GM23338 (cell line): ENCODE measurements around the gene ZMYND12. TPM values are rescaled to one million over a fixed set of nuclear protein-coding genes. Genes with fewer than 3 reads are reported as not detected.

ENCODE experiments used
- ATAC-seq: fragments of 200-7000 bp; cut with Tn5 transposase; 3 replicates; pipeline ENCODE4 v1.9.1; 2020
- DNase-seq: peaks from one replicate; pipeline ENCODE4 v3.0.0-alpha.2; 2015; ENCODE audit warnings: low spot score
- H2AFZ ChIP-seq: fragments of 200-600 bp; sonication (generic); 2 replicates; pipeline ENCODE4 v1.8.0; 2016; ENCODE audit warnings: antibody characterized with exemption, mild to moderate bottlenecking, moderate library complexity
- H3F3A ChIP-seq: fragments of 200-600 bp; sonication (generic); replicated peaks from 2 replicates; pipeline ENCODE4 v1.8.0; 2017; ENCODE audit warnings: antibody characterized with exemption, mixed run types, low read depth
- H3K27ac ChIP-seq: fragments of 200-600 bp; sonication (generic); 2 replicates; pipeline ENCODE4 v1.6.1; 2016; ENCODE audit warnings: low read depth
- H3K27me3 ChIP-seq: fragments of 200-600 bp; sonication (generic); 2 replicates; pipeline ENCODE4 v1.8.0; 2016; ENCODE audit warnings: mild to moderate bottlenecking, mixed run types, moderate library complexity; ENCODE audit not compliant: insufficient read depth
- H3K36me3 ChIP-seq: fragments of 200-600 bp; sonication (generic); 2 replicates; pipeline ENCODE4 v1.8.0; 2016; ENCODE audit warnings: mild to moderate bottlenecking; ENCODE audit not compliant: insufficient read depth
- H3K4me1 ChIP-seq: fragments of 200-600 bp; sonication (generic); 2 replicates; pipeline ENCODE4 v1.8.0; 2016; ENCODE audit warnings: mild to moderate bottlenecking, moderate library complexity; ENCODE audit not compliant: insufficient read depth
- H3K4me2 ChIP-seq: fragments of 200-600 bp; sonication (generic); 2 replicates; pipeline ENCODE4 v1.7.1; 2017; ENCODE audit warnings: mixed run types
- H3K4me3 ChIP-seq: fragments of 200-600 bp; sonication (generic); 2 replicates; pipeline ENCODE4 v1.6.1; 2016; ENCODE audit warnings: mixed run types
- H3K79me2 ChIP-seq: fragments of 200-600 bp; sonication (generic); replicated peaks from 2 replicates; pipeline ENCODE4 v1.8.0; 2017; ENCODE audit warnings: mild to moderate bottlenecking; ENCODE audit not compliant: insufficient read depth
- H3K9me2 ChIP-seq: fragments of 200-600 bp; sonication (generic); 2 replicates; pipeline ENCODE4 v1.8.0; 2017; ENCODE audit not compliant: insufficient read depth
- H4K20me1 ChIP-seq: fragments of 200-600 bp; sonication (generic); replicated peaks from 2 replicates; pipeline ENCODE4 v1.8.0; 2017; ENCODE audit warnings: mild to moderate bottlenecking; ENCODE audit not compliant: insufficient read depth
- H3K27ac Mint-ChIP-seq: 2 replicates; pipeline ENCODE4 v1.8.0; 2020; ENCODE audit warnings: inconsistent platforms, mild to moderate bottlenecking, moderate library complexity, mixed read lengths
- H3K27me3 Mint-ChIP-seq: 3 replicates; pipeline ENCODE4 v1.8.0; 2022; ENCODE audit warnings: low read depth, mild to moderate bottlenecking, moderate library complexity, mixed read lengths, inconsistent platforms; ENCODE audit not compliant: insufficient read depth, poor library complexity
- H3K36me3 Mint-ChIP-seq: 3 replicates; pipeline ENCODE4 v1.8.0; 2021; ENCODE audit warnings: low read depth, mild to moderate bottlenecking, inconsistent platforms, moderate library complexity, mixed read lengths
- H3K4me1 Mint-ChIP-seq: 3 replicates; pipeline ENCODE4 v1.8.0; 2020; ENCODE audit warnings: mild to moderate bottlenecking, inconsistent platforms, mixed read lengths
- H3K4me3 Mint-ChIP-seq: 3 replicates; pipeline ENCODE4 v1.8.0; 2021; ENCODE audit warnings: moderate library complexity, mild to moderate bottlenecking, inconsistent platforms, mixed read lengths
- H3K9me3 Mint-ChIP-seq: 3 replicates; pipeline ENCODE4 v1.8.0; 2020; ENCODE audit warnings: moderate library complexity, mild to moderate bottlenecking, inconsistent platforms, mixed read lengths
- CREB1 ChIP-seq: fragments of 250-450 bp; sonication (Bioruptor Pico); IDR thresholded peaks from 2 replicates; pipeline ENCODE4 v1.5.0; 2020; ENCODE audit warnings: low read depth, mild to moderate bottlenecking, moderate library complexity
- EZH2 ChIP-seq: fragments of 200-600 bp; sonication (generic); IDR thresholded peaks from one replicate; pipeline ENCODE4 v1.8.0; 2017; ENCODE audit warnings: antibody characterized with exemption, mild to moderate bottlenecking, low read depth; ENCODE audit not compliant: unreplicated experiment
- EZH2phosphoT487 ChIP-seq: fragments of 200-600 bp; sonication (generic); IDR thresholded peaks from one replicate; pipeline ENCODE4 v1.8.1; 2018; ENCODE audit warnings: antibody characterized with exemption; ENCODE audit not compliant: unreplicated experiment
- JUNB ChIP-seq: IDR thresholded peaks from one replicate; pipeline ENCODE4 v1.6.1; 2016; ENCODE audit warnings: antibody characterized with exemption; ENCODE audit not compliant: unreplicated experiment
- NANOG ChIP-seq: IDR thresholded peaks from 2 replicates; pipeline ENCODE4 v1.6.1; 2016; ENCODE audit warnings: antibody characterized with exemption, borderline replicate concordance
- POLR2AphosphoS5 ChIP-seq: IDR thresholded peaks from 2 replicates; pipeline ENCODE4 v1.6.1; 2016; ENCODE audit warnings: antibody characterized with exemption, low read depth
- STAT1 ChIP-seq: IDR thresholded peaks from one replicate; pipeline ENCODE4 v1.6.1; 2016; ENCODE audit warnings: antibody characterized with exemption; ENCODE audit not compliant: unreplicated experiment
- ZNF114 ChIP-seq: fragments of 250-450 bp; sonication (Bioruptor Pico); IDR thresholded peaks from 2 replicates; pipeline ENCODE4 v1.5.0; 2020; ENCODE audit warnings: mild to moderate bottlenecking, moderate library complexity
- polyA plus RNA-seq: library from polyadenylated mRNA; unstranded; fragments of >200 nt; fragmentation: Nextera tagmentation; extraction: Ambion mirVana; gene quantifications from 2 replicates; pipeline ENCODE4 v1.2.1, GENCODE V29; 2016
- total RNA-seq: library from RNA; depleted of rRNA; stranded (reverse); fragments of >200 nt; shearing (Covaris generic); gene quantifications from 2 replicates; pipeline ENCODE4 v1.2.3, GENCODE V29; 2014
- TF ChIP-seq, protein P1 (sequence below): fragments of 250-450 bp; sonication (Bioruptor Pico); IDR thresholded peaks from 2 replicates; pipeline ENCODE4 v1.5.0; 2020; ENCODE audit warnings: mild to moderate bottlenecking, moderate library complexity

Gene ZMYND12
- total and polyA plus RNA-seq, 2 experiments from 2014 or later: 0.16 to 0.63 TPM

DNA sequence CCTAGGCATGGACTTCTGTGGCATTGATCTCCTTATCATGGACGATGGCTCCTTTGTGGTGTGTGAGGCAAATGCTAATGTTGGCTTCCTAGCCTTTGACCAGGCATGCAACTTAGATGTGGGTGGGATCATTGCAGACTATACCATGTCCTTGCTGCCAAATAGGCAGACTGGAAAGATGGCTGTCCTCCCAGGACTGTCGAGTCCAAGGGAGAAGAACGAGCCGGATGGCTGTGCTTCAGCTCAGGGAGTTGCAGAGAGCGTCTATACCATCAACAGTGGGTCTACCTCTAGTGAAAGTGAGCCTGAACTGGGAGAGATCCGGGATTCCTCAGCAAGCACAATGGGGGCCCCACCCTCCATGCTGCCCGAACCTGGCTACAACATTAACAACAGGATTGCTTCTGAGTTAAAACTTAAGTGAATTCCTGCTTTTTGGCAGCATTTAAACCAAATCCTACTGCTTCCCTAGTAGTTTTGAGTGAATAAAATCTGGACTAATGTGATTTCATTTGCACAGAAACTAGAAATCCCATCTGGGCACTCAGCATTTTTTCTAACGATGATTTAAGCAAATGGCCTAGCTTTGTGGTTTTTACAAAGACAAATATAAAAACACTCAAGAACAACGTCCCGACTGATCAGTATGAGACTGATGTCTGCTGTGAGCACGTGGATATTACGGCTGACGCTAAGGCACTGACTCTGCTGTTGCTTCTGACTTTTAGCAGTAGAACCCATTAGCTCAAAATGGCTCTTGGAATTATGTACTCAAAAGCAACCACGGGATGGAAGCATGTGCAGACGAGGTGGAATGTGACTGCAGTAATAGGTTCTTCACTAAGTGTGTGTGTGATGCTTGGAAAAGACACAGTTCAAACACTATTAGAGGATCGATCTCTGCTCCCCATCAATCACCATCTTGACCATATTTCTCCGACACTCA, 41.0 kb downstream of the ZMYND12 start:
- H3K27me3 Mint-ChIP-seq: peaks cover 4% of the 10 kb centered on the region
- Histone ChIP-seq H2AFZ (no peak overlapping the region), H3K27ac (no peak overlapping the region), H3K79me2 (no peaks in the 10 kb centered on the region), H4K20me1 (no peaks in the 10 kb centered on the region), H3K4me1 (peaks cover 25% of the 10 kb centered on the region), H3K9me2 (no peaks in the 10 kb centered on the region), H3K4me2 (no peak overlapping the region), H3K36me3 (no peaks in the 10 kb centered on the region), H3K4me3 (no peak overlapping the region), H3F3A (no peaks in the 10 kb centered on the region), H3K27me3 (no peaks in the 10 kb centered on the region)
- no peak overlapping the region for H3K4me3 Mint-ChIP-seq
- TF ChIP-seq NANOG (no peak), EZH2 (no peak), EZH2phosphoT487 (no peak), POLR2AphosphoS5 (no peak), JUNB (no peak), CREB1 (CRISPR knock-in tag) (no peak), ZNF114 (CRISPR knock-in tag) (no peak), STAT1 (no peak)
- TF ChIP-seq, protein P1, sequence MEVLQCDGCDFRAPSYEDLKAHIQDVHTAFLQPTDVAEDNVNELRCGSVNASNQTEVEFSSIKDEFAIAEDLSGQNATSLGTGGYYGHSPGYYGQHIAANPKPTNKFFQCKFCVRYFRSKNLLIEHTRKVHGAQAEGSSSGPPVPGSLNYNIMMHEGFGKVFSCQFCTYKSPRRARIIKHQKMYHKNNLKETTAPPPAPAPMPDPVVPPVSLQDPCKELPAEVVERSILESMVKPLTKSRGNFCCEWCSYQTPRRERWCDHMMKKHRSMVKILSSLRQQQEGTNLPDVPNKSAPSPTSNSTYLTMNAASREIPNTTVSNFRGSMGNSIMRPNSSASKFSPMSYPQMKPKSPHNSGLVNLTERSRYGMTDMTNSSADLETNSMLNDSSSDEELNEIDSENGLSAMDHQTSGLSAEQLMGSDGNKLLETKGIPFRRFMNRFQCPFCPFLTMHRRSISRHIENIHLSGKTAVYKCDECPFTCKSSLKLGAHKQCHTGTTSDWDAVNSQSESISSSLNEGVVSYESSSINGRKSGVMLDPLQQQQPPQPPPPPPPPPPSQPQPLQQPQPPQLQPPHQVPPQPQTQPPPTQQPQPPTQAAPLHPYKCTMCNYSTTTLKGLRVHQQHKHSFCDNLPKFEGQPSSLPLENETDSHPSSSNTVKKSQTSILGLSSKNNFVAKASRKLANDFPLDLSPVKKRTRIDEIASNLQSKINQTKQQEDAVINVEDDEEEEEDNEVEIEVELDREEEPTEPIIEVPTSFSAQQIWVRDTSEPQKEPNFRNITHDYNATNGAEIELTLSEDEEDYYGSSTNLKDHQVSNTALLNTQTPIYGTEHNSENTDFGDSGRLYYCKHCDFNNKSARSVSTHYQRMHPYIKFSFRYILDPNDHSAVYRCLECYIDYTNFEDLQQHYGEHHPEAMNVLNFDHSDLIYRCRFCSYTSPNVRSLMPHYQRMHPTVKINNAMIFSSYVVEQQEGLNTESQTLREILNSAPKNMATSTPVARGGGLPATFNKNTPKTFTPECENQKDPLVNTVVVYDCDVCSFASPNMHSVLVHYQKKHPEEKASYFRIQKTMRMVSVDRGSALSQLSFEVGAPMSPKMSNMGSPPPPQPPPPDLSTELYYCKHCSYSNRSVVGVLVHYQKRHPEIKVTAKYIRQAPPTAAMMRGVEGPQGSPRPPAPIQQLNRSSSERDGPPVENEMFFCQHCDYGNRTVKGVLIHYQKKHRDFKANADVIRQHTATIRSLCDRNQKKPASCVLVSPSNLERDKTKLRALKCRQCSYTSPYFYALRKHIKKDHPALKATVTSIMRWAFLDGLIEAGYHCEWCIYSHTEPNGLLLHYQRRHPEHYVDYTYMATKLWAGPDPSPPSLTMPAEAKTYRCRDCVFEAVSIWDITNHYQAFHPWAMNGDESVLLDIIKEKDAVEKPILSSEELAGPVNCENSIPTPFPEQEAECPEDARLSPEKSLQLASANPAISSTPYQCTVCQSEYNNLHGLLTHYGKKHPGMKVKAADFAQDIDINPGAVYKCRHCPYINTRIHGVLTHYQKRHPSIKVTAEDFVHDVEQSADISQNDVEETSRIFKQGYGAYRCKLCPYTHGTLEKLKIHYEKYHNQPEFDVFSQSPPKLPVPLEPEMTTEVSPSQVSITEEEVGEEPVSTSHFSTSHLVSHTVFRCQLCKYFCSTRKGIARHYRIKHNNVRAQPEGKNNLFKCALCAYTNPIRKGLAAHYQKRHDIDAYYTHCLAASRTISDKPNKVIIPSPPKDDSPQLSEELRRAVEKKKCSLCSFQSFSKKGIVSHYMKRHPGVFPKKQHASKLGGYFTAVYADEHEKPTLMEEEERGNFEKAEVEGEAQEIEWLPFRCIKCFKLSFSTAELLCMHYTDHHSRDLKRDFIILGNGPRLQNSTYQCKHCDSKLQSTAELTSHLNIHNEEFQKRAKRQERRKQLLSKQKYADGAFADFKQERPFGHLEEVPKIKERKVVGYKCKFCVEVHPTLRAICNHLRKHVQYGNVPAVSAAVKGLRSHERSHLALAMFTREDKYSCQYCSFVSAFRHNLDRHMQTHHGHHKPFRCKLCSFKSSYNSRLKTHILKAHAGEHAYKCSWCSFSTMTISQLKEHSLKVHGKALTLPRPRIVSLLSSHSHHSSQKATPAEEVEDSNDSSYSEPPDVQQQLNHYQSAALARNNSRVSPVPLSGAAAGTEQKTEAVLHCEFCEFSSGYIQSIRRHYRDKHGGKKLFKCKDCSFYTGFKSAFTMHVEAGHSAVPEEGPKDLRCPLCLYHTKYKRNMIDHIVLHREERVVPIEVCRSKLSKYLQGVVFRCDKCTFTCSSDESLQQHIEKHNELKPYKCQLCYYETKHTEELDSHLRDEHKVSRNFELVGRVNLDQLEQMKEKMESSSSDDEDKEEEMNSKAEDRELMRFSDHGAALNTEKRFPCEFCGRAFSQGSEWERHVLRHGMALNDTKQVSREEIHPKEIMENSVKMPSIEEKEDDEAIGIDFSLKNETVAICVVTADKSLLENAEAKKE (CRISPR knock-in tag): no peak
- peaks cover 29% of the 10 kb centered on the region for H3K4me1 Mint-ChIP-seq
- no peak overlapping the region for H3K27ac Mint-ChIP-seq
- H3K9me3 Mint-ChIP-seq: no peaks in the 10 kb centered on the region
- DNase-seq: no peak
- ATAC-seq: no peak
- no peaks in the 10 kb centered on the region; the same call in 2 of the 3 replicates for H3K36me3 Mint-ChIP-seq
